Karpas-422 (cell line): Measurements from ENCODE around the gene CACNG3. TPM values are rescaled to one million over a fixed set of nuclear protein-coding genes. Genes with fewer than 3 reads are reported as not detected.

Experiments used
- DNase-seq: peaks from one replicate; pipeline ENCODE4 v3.0.0-alpha.2; 2015
- H2AFZ ChIP-seq: fragments of 200-600 bp; sonication (generic); 2 replicates; pipeline ENCODE4 v1.6.1; 2014; ENCODE audit warnings: antibody characterized with exemption, low read length, mixed read lengths
- H3K27ac ChIP-seq: fragments of 200-600 bp; sonication (generic); 2 replicates; pipeline ENCODE4 v1.5.1; 2014; ENCODE audit warnings: mild to moderate bottlenecking, low read length, moderate library complexity
- H3K27me3 ChIP-seq: fragments of 200-600 bp; sonication (generic); 2 replicates; pipeline ENCODE4 v1.6.1; 2014; ENCODE audit warnings: low read length, mixed read lengths
- H3K36me3 ChIP-seq: fragments of 200-600 bp; sonication (generic); 2 replicates; pipeline ENCODE4 v1.6.1; 2014; ENCODE audit warnings: low read length, mixed read lengths; ENCODE audit not compliant: insufficient read depth
- H3K4me1 ChIP-seq: fragments of 200-600 bp; sonication (generic); 2 replicates; pipeline ENCODE4 v1.6.1; 2014; ENCODE audit warnings: mild to moderate bottlenecking, low read length, mixed read lengths
- H3K4me2 ChIP-seq: fragments of 200-600 bp; sonication (generic); 2 replicates; pipeline ENCODE4 v1.6.1; 2014; ENCODE audit warnings: low read length, low read depth, mild to moderate bottlenecking; ENCODE audit not compliant: poor library complexity, severe bottlenecking
- H3K4me3 ChIP-seq: fragments of 200-600 bp; sonication (generic); 2 replicates; pipeline ENCODE4 v1.5.1; 2014; ENCODE audit warnings: mild to moderate bottlenecking, antibody characterized with exemption, low read length, mixed read lengths
- H3K79me2 ChIP-seq: fragments of 200-600 bp; sonication (generic); 2 replicates; pipeline ENCODE4 v1.6.1; 2014; ENCODE audit warnings: mild to moderate bottlenecking, low read length, mixed read lengths
- H3K9ac ChIP-seq: fragments of 200-600 bp; sonication (generic); 2 replicates; pipeline ENCODE4 v1.6.0; 2014; ENCODE audit warnings: low read length
- H3K9me2 ChIP-seq: fragments of 200-600 bp; sonication (generic), shearing (Covaris generic); replicated peaks from 2 replicates; pipeline ENCODE4 v1.6.0; 2014; ENCODE audit warnings: mild to moderate bottlenecking, low read length, moderate library complexity; ENCODE audit not compliant: insufficient read depth
- H3K9me3 ChIP-seq: fragments of 300-700, 200-600 bp; sonication (generic); 2 replicates; pipeline ENCODE4 v1.6.1; 2014; ENCODE audit warnings: low read length, mixed read lengths
- H4K20me1 ChIP-seq: fragments of 200-600 bp; sonication (generic); 2 replicates; pipeline ENCODE4 v1.6.1; 2014; ENCODE audit warnings: mild to moderate bottlenecking, antibody characterized with exemption, low read length, low read depth; ENCODE audit not compliant: insufficient read depth
- small RNA-seq: library from RNA; depleted of rRNA; stranded (forward); fragments of <200 nt; gene quantifications from one replicate; pipeline ENCODE3, GENCODE V24; 2014
- total RNA-seq: library from RNA; depleted of rRNA; stranded (reverse); fragments of >200 nt; shearing (Covaris generic); gene quantifications from 2 replicates; pipeline ENCODE4 v1.2.3, GENCODE V29; 2014; ENCODE audit warnings: low replicate concordance

The CACNG3 gene
- total RNA-seq, 1 experiment from 2014 or later: not detected

DNA sequence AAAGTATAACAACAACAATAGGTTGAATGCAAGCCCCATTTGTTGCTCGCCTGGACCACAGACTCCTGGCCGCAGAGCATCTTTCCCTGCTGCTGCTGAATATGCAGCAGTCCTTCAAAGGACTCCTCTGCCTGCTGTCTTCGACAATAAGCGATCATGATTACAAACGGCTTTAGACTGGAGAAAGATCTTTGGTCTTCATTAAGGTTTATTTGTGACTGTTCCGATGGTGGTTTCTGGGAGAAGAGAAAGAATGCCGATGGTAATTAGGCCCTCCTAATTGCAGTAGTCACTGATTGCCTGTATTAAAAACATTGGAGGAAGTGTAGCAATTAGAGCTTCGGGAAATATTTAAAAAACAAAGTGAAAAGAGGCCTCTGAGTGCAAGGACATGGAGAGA lies 138.2 kb downstream of the CACNG3 start:
- H3K9me2 ChIP-seq: no peaks in the 10 kb centered on the region
- H3K36me3 ChIP-seq: no peaks in the 10 kb centered on the region
- no peaks in the 10 kb centered on the region; the same call in 1 of the 2 replicates for H3K27me3 ChIP-seq
- peaks cover 15% of the 10 kb centered on the region for H3K4me1 ChIP-seq
- H3K4me3 ChIP-seq: no peak overlapping the region
- no peaks in the 10 kb centered on the region for H4K20me1 ChIP-seq
- DNase-seq: no peak
- no peak overlapping the region for H3K4me2 ChIP-seq
- no peak overlapping the region for H2AFZ ChIP-seq
- no peaks in the 10 kb centered on the region for H3K9me3 ChIP-seq
- H3K27ac ChIP-seq: no peak overlapping the region
- H3K79me2 ChIP-seq: no peaks in the 10 kb centered on the region
- H3K9ac ChIP-seq: no peak overlapping the region

DNA sequence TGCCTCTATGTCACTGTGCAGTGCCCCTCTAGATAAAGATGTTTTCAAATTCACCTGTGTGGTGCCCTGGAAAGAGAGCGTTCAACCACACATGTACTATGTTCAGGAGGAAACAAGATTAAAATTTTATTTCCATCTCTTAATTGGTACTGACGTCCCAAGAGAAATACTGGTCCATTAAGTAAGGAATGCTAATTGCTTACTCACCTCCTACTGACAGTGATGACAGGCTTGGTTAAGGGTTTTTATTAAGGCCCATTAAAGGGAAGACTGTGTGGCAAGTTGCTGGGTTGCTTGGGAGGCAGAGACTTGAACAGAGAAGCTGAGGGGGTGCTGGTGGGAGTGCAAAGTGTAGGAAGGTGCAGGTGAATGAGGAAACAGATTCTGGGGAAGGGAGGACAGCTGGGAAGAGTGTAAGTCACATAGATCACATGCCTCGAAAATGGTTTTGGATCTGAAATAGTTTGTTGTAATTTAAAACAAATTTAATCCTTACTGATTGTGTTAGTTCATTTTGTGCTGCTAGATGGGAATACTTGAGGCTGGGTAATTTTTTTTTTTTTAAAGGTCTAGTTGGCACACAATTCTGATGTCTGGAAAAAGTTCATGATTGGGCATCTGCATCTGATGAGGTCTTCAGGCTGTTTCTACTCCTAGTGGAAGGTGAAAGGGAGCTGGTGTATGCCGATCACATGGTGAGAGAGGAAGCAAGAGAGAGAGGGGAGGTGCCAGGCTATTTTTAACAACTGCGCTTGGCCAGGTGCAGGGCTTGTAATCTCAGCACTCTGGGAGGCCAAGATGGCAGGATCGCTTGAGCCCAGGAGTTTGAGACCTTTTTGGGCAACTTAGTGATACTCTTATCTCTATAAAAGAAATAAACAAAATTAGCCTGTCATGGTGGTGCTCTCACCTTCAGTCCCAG lies 140.5 kb downstream of the CACNG3 start:
- no peak for DNase-seq
- peak overlapping the region; percentile 22 for H3K4me2 ChIP-seq
- H3K4me3 ChIP-seq: no peak overlapping the region

GRCh38 chr16:24409045-24409444 lies 152.9 kb downstream of the CACNG3 start:
- no peak overlapping the region for H3K27ac ChIP-seq
- H3K4me2 ChIP-seq: no peak overlapping the region
- no peaks in the 10 kb centered on the region for H3K79me2 ChIP-seq
- H3K4me3 ChIP-seq: no peak overlapping the region
- H3K9me3 ChIP-seq: no peaks in the 10 kb centered on the region
- H3K36me3 ChIP-seq: no peaks in the 10 kb centered on the region
- peak; percentile 73 for DNase-seq
- H2AFZ ChIP-seq: no peak overlapping the region
- no peak overlapping the region for H3K9ac ChIP-seq
- no peaks in the 10 kb centered on the region for H3K9me2 ChIP-seq
- H3K4me1 ChIP-seq: no peaks in the 10 kb centered on the region
- no peaks in the 10 kb centered on the region for H3K27me3 ChIP-seq
- H4K20me1 ChIP-seq: no peaks in the 10 kb centered on the region

More for the DNA sequence above, 140.5 kb downstream of the CACNG3 start:
- Histone ChIP-seq H2AFZ (no peak overlapping the region), H3K9me3 (no peaks in the 10 kb centered on the region), H3K9me2 (no peaks in the 10 kb centered on the region), H3K79me2 (no peaks in the 10 kb centered on the region), H3K27ac (no peak overlapping the region), H3K27me3 (peaks cover 2% of the 10 kb centered on the region; the same call in 1 of the 2 replicates), H3K9ac (no peak overlapping the region), H3K4me1 (peaks cover 26% of the 10 kb centered on the region), H3K36me3 (no peaks in the 10 kb centered on the region), H4K20me1 (no peaks in the 10 kb centered on the region)

Small RNA genes within 50 kb of the gene (small RNA-seq; reads per million reads assigned to genes)
- gene RF00408 (not detected), gene RNU7-24P (not detected)
